Stimulated activated CD4-positive, alpha-beta T cell treated with anti-CD3 and anti-CD28 coated beads, Interleukin-4, amount 100 ng/mL, for 48 hours (primary cell): ENCODE data around the gene DDC.
"Not testable (repeated sequence)": the region's sequence is repeated elsewhere in the genome, so short reads cannot be mapped to it uniquely, and the experiment has no call there.

Source experiments
- DNase-seq, 2 donors: peaks; one replicate each; pipeline ENCODE4 v3.0.0-alpha.2; 2020; ENCODE audit warnings: low read depth in 2 of 2

DDC gene

GRCh38 chr7:50519350-50519749, 45.9 kb downstream of the DDC start:
- not testable (repeated sequence) for DNase-seq

GRCh38 chr7:50513166-50513871, 51.9 kb downstream of the DDC start:
- DNase-seq = no peak

- no peak for DNase-seq
These were observed 52.8 kb downstream of the DDC start for GRCh38 chr7:50512384-50512783.

GRCh38 chr7:50509459-50509858, 55.7 kb downstream of the DDC start:
- no peak for DNase-seq

GRCh38 chr7:50508471-50508943, 56.7 kb downstream of the DDC start:
- DNase-seq = no peak

GRCh38 chr7:50507898-50508470, 57.2 kb downstream of the DDC start:
- DNase-seq = no peak

- no peak for DNase-seq
These were observed 59.5 kb downstream of the DDC start for GRCh38 chr7:50505553-50506210.

GRCh38 chr7:50504646-50505546, 60.3 kb downstream of the DDC start:
- DNase-seq = no peak

GRCh38 chr7:50502947-50503346, 62.3 kb downstream of the DDC start:
- no peak for DNase-seq

GRCh38 chr7:50502001-50502684, 63.1 kb downstream of the DDC start:
- no peak for DNase-seq

- no peak for DNase-seq
These were observed 66.1 kb downstream of the DDC start for GRCh38 chr7:50499092-50499491.

GRCh38 chr7:50497968-50498367, 67.2 kb downstream of the DDC start:
- DNase-seq = no peak

- no peak for DNase-seq
These were observed 68.0 kb downstream of the DDC start for GRCh38 chr7:50497068-50497642.

- DNase-seq = no peak
These were observed 68.6 kb downstream of the DDC start for GRCh38 chr7:50496569-50496968.

GRCh38 chr7:50495746-50496145, 69.5 kb downstream of the DDC start:
- no peak for DNase-seq

GRCh38 chr7:50492770-50493519, 72.3 kb downstream of the DDC start:
- DNase-seq = no peak

- no peak for DNase-seq
These were observed 73.3 kb downstream of the DDC start for GRCh38 chr7:50491943-50492342.

- no peak for DNase-seq
These were observed 74.0 kb downstream of the DDC start for GRCh38 chr7:50491209-50491608.

GRCh38 chr7:50488379-50488778, 76.8 kb downstream of the DDC start:
- DNase-seq = no peak

- no peak for DNase-seq
These were observed 78.7 kb downstream of the DDC start for GRCh38 chr7:50486512-50486911.
